HEK293 (cell line): ENCODE data around the gene OXNAD1.

Experiments used
- CTCF ChIA-PET: fragments of 350-600 bp; formaldehyde crosslinking; extraction: SDS; loops from one replicate; lab custom pipeline; 2021; ENCODE audit warnings: antibody characterized with exemption; lab: Yijun Ruan, JAX
- POLR2A ChIA-PET: fragments of 300-600 bp; formaldehyde crosslinking; extraction: SDS; loops from one replicate; lab custom pipeline; 2020; ENCODE audit warnings: antibody characterized with exemption, inconsistent platforms; lab: Yijun Ruan, JAX
- H3K27ac ChIP-seq: fragments of 200-500 bp; sonication (Bioruptor generic); 2 replicates; pipeline ENCODE4 v1.5.1; 2014; ENCODE audit warnings: low read depth, low read length, control low read depth, inconsistent platforms; ENCODE audit errors: extremely low read depth
- H3K36me3 ChIP-seq, 2 experiments: fragments of 200-500 bp in 1 of 2; sonication (Bioruptor generic) in 1 of 2; 1 replicate in 1 of 2; 2 replicates in 1 of 2; pipeline ENCODE4 v1.5.1; 2014 to 2017; ENCODE audit warnings: inconsistent platforms in 2 of 2, low read length in 2 of 2; ENCODE audit not compliant: control insufficient read depth in 2 of 2, insufficient read depth in 1 of 2
- H3K4me1 ChIP-seq: fragments of 200-500 bp; sonication (Bioruptor generic); 2 replicates; pipeline ENCODE4 v1.5.1; 2014; ENCODE audit warnings: mild to moderate bottlenecking, low read length, inconsistent platforms; ENCODE audit not compliant: control insufficient read depth, insufficient read depth
- H3K4me3 ChIP-seq: 2 replicates; pipeline ENCODE4 v1.5.1; 2011; ENCODE audit warnings: low read depth, mild to moderate bottlenecking, control low read depth, low read length, moderate library complexity
- H3K9me3 ChIP-seq: fragments of 200-500 bp; sonication (Bioruptor generic); 2 replicates; pipeline ENCODE4 v1.5.1; 2014; ENCODE audit warnings: low read depth, low read length, inconsistent platforms; ENCODE audit not compliant: control insufficient read depth, insufficient read depth
- ZNF112 ChIP-seq: fragments of 450-650 bp; formaldehyde crosslinking; IDR thresholded peaks from 2 replicates; pipeline ENCODE4 v1.5.0; 2017; ENCODE audit warnings: missing biosample characterization, missing genetic modification characterization
- ZNF239 ChIP-seq: fragments of 450-650 bp; formaldehyde crosslinking; IDR thresholded peaks from 2 replicates; pipeline ENCODE4 v1.5.1; 2016; ENCODE audit warnings: missing biosample characterization, missing genetic modification characterization
- ZNF311 ChIP-seq: fragments of 450-650 bp; formaldehyde crosslinking; IDR thresholded peaks from 2 replicates; pipeline ENCODE4 v1.5.1; 2017; ENCODE audit warnings: missing biosample characterization, missing genetic modification characterization, borderline replicate concordance
- ZNF341 ChIP-seq: fragments of 450-650 bp; formaldehyde crosslinking; IDR thresholded peaks from 2 replicates; pipeline ENCODE4; 2016; ENCODE audit warnings: low read depth, missing biosample characterization, missing genetic modification characterization
- ZNF37A ChIP-seq: fragments of 450-650 bp; IDR thresholded peaks from 2 replicates; pipeline ENCODE4 v1.5.1; 2018; ENCODE audit warnings: missing biosample characterization, missing genetic modification characterization
- ZNF404 ChIP-seq: fragments of 450-650 bp; formaldehyde crosslinking; IDR thresholded peaks from 2 replicates; pipeline ENCODE4 v1.5.1; 2017; ENCODE audit warnings: missing biosample characterization, missing genetic modification characterization
- ZNF629 ChIP-seq: fragments of 450-650 bp; formaldehyde crosslinking; IDR thresholded peaks from 2 replicates; pipeline ENCODE4 v1.5.1; 2017; ENCODE audit warnings: missing biosample characterization, missing genetic modification characterization
- ZNF654 ChIP-seq: fragments of 450-650 bp; formaldehyde crosslinking; IDR thresholded peaks from 2 replicates; pipeline ENCODE4 v1.5.1; 2016; ENCODE audit warnings: low read depth, missing biosample characterization, missing genetic modification characterization
- ZNF664 ChIP-seq: fragments of 450-650 bp; formaldehyde crosslinking; IDR thresholded peaks from 2 replicates; pipeline ENCODE4 v1.5.1; 2016; ENCODE audit warnings: missing biosample characterization, missing genetic modification characterization
- ZNF707 ChIP-seq: fragments of 450-650 bp; formaldehyde crosslinking; IDR thresholded peaks from 2 replicates; pipeline ENCODE4 v1.5.1; 2016; ENCODE audit warnings: missing biosample characterization, missing genetic modification characterization
- ZNF768 ChIP-seq: fragments of 450-650 bp; formaldehyde crosslinking; IDR thresholded peaks from 2 replicates; pipeline ENCODE4 v1.5.1; 2018; ENCODE audit warnings: missing biosample characterization, mild to moderate bottlenecking, missing genetic modification characterization
- TF ChIP-seq, protein P1 (sequence below): fragments of 450-650 bp; IDR thresholded peaks from 2 replicates; pipeline ENCODE4 v1.5.1; 2018; ENCODE audit warnings: missing biosample characterization, missing genetic modification characterization
- TF ChIP-seq, protein P2 (sequence below): sonication (generic); formaldehyde crosslinking; IDR thresholded peaks from 2 replicates; pipeline ENCODE4 v1.8.1; 2022; ENCODE audit warnings: mild to moderate bottlenecking, moderate library complexity, missing genetic modification reagents
- TF ChIP-seq, protein P3 (sequence below): fragments of 450-650 bp; formaldehyde crosslinking; IDR thresholded peaks from 2 replicates; pipeline ENCODE4 v1.5.1; 2016; ENCODE audit warnings: missing biosample characterization, missing genetic modification characterization
- TF ChIP-seq, protein P4 (sequence below): fragments of 450-650 bp; formaldehyde crosslinking; IDR thresholded peaks from 2 replicates; pipeline ENCODE4 v1.5.1; 2016; ENCODE audit warnings: missing biosample characterization, missing genetic modification characterization
- TF ChIP-seq, protein P5 (sequence below): fragments of 450-650 bp; formaldehyde crosslinking; IDR thresholded peaks from 2 replicates; pipeline ENCODE4 v1.5.1; 2017; ENCODE audit warnings: missing biosample characterization, mild to moderate bottlenecking, missing genetic modification characterization, moderate library complexity
- TF ChIP-seq, protein P6 (sequence below): fragments of 450-650 bp; formaldehyde crosslinking; IDR thresholded peaks from 2 replicates; pipeline ENCODE4 v1.5.1; 2016; ENCODE audit warnings: missing biosample characterization, missing genetic modification characterization

The OXNAD1 gene

DNA sequence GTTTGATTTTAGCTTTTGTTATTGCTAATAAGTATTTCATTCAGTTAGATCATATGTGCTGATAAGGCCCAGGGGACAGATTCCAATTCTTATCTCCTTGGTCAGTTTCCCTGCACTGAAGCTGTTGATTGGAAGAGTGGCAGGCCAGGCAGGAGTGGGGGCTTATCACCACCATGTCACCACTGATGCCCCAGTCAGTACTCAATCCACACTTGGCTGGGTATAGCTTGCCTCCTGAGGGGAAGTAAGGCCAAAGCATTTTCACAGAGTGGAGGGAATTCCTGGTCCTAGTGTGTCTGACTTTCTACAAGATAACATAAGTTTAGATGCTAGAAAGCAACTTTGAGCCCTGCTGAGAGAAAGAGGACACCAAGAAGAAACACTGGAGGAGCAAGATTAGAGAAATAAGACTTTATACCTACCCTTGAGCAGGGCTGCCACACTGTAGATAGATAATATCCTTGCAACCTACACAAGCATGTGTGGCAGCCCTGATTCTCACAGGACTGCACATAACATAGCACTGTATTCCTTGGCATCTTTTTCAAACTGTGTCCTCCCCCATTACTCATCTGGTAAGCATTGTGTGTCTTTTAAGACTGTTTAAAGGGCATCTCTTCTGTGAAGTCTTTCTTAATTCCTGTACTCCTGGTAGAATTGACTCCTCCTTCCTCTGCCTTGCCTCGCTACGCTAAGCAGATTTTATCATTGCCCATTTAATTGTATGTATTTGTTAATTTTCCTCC, 24.3 kb downstream of the OXNAD1 start:
- Histone ChIP-seq H3K4me1 (no peaks in the 10 kb centered on the region), H3K27ac (no peak overlapping the region), H3K4me3 (no peak overlapping the region), H3K9me3 (no peaks in the 10 kb centered on the region), H3K36me3 (peaks cover 0 to 38% of the 10 kb centered on the region in 2 experiments; a peak in 2 of 3 replicates)
- CTCF ChIA-PET: interaction anchor here (0.8 to 2.6 kb wide), 15 partner anchors 15 to 1087 kb away, joined by 3 to 14 read pairs (median 5); no protein-coding TSS in a partner anchor
- POLR2A ChIA-PET: no interaction called here
- TF ChIP-seq ZNF629 (tag by site-specific recombination): no peak
- no peak for TF ChIP-seq ZNF112 (tag by site-specific recombination)
- TF ChIP-seq ZNF707 (tag by site-specific recombination): no peak
- TF ChIP-seq, protein P1, sequence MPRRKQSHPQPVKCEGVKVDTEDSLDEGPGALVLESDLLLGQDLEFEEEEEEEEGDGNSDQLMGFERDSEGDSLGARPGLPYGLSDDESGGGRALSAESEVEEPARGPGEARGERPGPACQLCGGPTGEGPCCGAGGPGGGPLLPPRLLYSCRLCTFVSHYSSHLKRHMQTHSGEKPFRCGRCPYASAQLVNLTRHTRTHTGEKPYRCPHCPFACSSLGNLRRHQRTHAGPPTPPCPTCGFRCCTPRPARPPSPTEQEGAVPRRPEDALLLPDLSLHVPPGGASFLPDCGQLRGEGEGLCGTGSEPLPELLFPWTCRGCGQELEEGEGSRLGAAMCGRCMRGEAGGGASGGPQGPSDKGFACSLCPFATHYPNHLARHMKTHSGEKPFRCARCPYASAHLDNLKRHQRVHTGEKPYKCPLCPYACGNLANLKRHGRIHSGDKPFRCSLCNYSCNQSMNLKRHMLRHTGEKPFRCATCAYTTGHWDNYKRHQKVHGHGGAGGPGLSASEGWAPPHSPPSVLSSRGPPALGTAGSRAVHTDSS (tag by site-specific recombination): no peak
- TF ChIP-seq, protein P2, sequence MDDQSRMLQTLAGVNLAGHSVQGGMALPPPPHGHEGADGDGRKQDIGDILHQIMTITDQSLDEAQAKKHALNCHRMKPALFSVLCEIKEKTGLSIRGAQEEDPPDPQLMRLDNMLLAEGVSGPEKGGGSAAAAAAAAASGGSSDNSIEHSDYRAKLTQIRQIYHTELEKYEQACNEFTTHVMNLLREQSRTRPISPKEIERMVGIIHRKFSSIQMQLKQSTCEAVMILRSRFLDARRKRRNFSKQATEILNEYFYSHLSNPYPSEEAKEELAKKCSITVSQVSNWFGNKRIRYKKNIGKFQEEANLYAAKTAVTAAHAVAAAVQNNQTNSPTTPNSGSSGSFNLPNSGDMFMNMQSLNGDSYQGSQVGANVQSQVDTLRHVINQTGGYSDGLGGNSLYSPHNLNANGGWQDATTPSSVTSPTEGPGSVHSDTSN (CRISPR knock-in tag): no peak
- TF ChIP-seq, protein P3, sequence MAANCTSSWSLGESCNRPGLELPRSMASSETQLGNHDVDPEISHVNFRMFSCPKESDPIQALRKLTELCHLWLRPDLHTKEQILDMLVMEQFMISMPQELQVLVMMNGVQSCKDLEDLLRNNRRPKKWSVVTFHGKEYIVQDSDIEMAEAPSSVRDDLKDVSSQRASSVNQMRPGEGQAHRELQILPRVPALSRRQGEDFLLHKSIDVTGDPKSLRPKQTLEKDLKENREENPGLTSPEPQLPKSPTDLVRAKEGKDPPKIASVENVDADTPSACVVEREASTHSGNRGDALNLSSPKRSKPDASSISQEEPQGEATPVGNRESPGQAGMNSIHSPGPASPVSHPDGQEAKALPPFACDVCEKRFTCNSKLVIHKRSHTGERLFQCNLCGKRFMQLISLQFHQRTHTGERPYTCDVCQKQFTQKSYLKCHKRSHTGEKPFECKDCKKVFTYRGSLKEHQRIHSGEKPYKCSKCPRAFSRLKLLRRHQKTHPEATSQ (tag by site-specific recombination): no peak
- TF ChIP-seq ZNF341 (tag by site-specific recombination): no peak
- TF ChIP-seq, all 188 proteins: peak for 0

DNA sequence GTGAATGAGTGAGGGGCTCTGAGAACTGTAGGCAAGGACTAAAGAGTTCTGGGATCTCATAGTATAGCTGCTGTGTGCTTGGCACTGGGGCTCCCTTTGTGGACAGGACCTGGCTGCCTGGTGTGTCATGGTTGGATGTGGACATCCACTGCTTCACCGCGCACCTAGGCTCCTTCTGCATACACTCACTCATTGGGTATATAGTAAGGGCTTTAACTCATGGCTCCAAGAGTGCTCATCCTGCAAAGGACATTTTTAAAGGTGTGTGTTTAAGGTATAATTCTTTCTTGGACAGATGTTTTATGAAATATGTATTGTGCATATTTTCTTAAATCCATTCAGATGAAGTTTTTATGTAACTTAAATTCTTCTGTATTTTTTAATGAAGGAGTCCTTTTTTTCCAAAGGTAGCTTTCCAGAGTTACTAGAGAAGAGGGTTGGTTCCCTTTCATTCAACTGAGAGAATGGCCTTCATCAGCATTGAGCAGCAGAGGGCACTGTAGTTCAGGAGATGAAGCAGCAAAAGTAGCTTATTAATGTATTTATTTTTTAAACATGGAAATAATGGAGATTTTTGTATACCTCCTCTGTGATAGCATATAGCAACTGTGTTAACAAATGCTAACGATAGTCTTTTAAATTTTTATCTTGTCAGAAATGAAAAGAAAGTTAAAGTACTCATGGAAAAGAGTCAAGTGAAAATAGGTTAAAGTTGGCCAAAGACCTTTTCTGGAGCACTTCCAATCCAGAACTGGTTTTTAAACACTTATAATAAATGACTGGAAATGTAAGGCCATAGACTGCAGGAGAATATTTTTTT, 25.2 kb downstream of the OXNAD1 start:
- POLR2A ChIA-PET: no interaction called here
- Histone ChIP-seq H3K36me3 (peaks cover 0 to 41% of the 10 kb centered on the region in 2 experiments), H3K27ac (no peak overlapping the region), H3K4me1 (no peaks in the 10 kb centered on the region), H3K4me3 (no peak overlapping the region)
- TF ChIP-seq, protein P4, sequence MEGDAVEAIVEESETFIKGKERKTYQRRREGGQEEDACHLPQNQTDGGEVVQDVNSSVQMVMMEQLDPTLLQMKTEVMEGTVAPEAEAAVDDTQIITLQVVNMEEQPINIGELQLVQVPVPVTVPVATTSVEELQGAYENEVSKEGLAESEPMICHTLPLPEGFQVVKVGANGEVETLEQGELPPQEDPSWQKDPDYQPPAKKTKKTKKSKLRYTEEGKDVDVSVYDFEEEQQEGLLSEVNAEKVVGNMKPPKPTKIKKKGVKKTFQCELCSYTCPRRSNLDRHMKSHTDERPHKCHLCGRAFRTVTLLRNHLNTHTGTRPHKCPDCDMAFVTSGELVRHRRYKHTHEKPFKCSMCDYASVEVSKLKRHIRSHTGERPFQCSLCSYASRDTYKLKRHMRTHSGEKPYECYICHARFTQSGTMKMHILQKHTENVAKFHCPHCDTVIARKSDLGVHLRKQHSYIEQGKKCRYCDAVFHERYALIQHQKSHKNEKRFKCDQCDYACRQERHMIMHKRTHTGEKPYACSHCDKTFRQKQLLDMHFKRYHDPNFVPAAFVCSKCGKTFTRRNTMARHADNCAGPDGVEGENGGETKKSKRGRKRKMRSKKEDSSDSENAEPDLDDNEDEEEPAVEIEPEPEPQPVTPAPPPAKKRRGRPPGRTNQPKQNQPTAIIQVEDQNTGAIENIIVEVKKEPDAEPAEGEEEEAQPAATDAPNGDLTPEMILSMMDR (tag by site-specific recombination): peak; percentile 49; the same call in 1 of the 2 replicates
- TF ChIP-seq ZNF664 (no peak), ZNF654 (tag by site-specific recombination) (peak; percentile 92)
- TF ChIP-seq, all 188 proteins: peak for 2
- H3K9me3 ChIP-seq: no peaks in the 10 kb centered on the region
- CTCF ChIA-PET: interaction anchor here (0.6 to 3.6 kb wide), 42 partner anchors 9 to 1510 kb away, joined by 3 to 67 read pairs (median 4); partner anchors contain the start of genes EAF1, METTL6 and OXNAD1

DNA sequence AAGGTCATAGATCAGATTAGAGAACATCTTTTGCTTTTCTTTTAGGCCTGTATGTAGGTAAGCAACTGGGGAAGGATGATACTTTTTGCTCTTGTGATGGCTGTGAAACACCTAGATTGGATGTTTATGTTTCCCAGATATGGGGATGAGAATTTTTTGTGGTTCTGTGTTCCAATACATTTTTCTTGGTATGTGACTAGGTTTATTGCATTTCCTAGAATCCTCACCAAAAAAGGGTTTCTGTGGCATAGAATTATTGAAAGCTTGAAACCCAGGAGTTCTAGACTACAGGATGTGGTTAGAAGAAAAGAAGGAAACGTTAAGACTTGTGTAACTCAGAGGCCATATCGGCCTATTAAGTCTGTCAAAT, 25.8 kb downstream of the OXNAD1 start:
- no peak overlapping the region for H3K4me3 ChIP-seq
- no peaks in the 10 kb centered on the region for H3K9me3 ChIP-seq
- peaks cover 0 to 47% of the 10 kb centered on the region in 2 experiments for H3K36me3 ChIP-seq
- no peaks in the 10 kb centered on the region for H3K4me1 ChIP-seq
- CTCF ChIA-PET: interaction anchor here (0.6 to 3.6 kb wide), 42 partner anchors 10 to 1511 kb away, joined by 3 to 67 read pairs (median 4); partner anchors contain the start of genes EAF1, METTL6 and OXNAD1
- POLR2A ChIA-PET: no interaction called here
- no peak overlapping the region for H3K27ac ChIP-seq
- TF ChIP-seq ZNF768 (tag by site-specific recombination) (no peak), ZNF311 (tag by site-specific recombination) (no peak), ZNF239 (tag by site-specific recombination) (no peak), ZNF404 (tag by site-specific recombination) (no peak), ZNF37A (tag by site-specific recombination) (no peak)
- TF ChIP-seq, protein P5, sequence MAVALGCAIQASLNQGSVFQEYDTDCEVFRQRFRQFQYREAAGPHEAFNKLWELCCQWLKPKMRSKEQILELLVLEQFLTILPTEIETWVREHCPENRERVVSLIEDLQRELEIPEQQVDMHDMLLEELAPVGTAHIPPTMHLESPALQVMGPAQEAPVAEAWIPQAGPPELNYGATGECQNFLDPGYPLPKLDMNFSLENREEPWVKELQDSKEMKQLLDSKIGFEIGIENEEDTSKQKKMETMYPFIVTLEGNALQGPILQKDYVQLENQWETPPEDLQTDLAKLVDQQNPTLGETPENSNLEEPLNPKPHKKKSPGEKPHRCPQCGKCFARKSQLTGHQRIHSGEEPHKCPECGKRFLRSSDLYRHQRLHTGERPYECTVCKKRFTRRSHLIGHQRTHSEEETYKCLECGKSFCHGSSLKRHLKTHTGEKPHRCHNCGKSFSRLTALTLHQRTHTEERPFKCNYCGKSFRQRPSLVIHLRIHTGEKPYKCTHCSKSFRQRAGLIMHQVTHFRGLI (tag by site-specific recombination): no peak
- TF ChIP-seq, protein P6, sequence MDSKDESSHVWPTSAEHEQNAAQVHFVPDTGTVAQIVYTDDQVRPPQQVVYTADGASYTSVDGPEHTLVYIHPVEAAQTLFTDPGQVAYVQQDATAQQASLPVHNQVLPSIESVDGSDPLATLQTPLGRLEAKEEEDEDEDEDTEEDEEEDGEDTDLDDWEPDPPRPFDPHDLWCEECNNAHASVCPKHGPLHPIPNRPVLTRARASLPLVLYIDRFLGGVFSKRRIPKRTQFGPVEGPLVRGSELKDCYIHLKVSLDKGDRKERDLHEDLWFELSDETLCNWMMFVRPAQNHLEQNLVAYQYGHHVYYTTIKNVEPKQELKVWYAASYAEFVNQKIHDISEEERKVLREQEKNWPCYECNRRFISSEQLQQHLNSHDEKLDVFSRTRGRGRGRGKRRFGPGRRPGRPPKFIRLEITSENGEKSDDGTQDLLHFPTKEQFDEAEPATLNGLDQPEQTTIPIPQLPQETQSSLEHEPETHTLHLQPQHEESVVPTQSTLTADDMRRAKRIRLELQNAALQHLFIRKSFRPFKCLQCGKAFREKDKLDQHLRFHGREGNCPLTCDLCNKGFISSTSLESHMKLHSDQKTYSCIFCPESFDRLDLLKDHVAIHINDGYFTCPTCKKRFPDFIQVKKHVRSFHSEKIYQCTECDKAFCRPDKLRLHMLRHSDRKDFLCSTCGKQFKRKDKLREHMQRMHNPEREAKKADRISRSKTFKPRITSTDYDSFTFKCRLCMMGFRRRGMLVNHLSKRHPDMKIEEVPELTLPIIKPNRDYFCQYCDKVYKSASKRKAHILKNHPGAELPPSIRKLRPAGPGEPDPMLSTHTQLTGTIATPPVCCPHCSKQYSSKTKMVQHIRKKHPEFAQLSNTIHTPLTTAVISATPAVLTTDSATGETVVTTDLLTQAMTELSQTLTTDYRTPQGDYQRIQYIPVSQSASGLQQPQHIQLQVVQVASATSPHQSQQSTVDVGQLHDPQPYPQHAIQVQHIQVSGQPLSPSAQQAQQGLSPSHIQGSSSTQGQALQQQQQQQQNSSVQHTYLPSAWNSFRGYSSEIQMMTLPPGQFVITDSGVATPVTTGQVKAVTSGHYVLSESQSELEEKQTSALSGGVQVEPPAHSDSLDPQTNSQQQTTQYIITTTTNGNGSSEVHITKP (tag by site-specific recombination): no peak
